ENCODE results near the gene CD247.

CD247 gene

GRCh38 chr1:167511374-167511986 lies 6.8 kb downstream of the CD247 start:
- TF ChIP-seq GLIS3 (CRISPR knock-in tag; IDR thresholded peaks at IDR 0.05) (no peak), ESRRG (CRISPR knock-in tag; IDR thresholded peaks at IDR 0.05) (no peak), RARB (CRISPR knock-in tag; IDR thresholded peaks at IDR 0.05) (no peak), ZNF70 (CRISPR knock-in tag; IDR thresholded peaks at IDR 0.05) (no peak)
- ATAC-seq: no peak

GRCh38 chr1:167510881-167511280 lies 7.4 kb downstream of the CD247 start:
- TF ChIP-seq PPARA (CRISPR knock-in tag; IDR thresholded peaks at IDR 0.05; ENCODE audit: borderline replicate concordance) (no peak), OSR1 (CRISPR knock-in tag; IDR thresholded peaks at IDR 0.05) (no peak), TCF4 (CRISPR knock-in tag; IDR thresholded peaks at IDR 0.05; ENCODE audit: borderline replicate concordance) (no peak), BACH2 (CRISPR knock-in tag; IDR thresholded peaks at IDR 0.05; ENCODE audit: borderline replicate concordance) (no peak), ZC3H10 (CRISPR knock-in tag; IDR thresholded peaks at IDR 0.05) (no peak), SNAI2 (CRISPR knock-in tag; IDR thresholded peaks at IDR 0.05) (no peak), ZNF70 (CRISPR knock-in tag; IDR thresholded peaks at IDR 0.05) (no peak), PATZ1 (CRISPR knock-in tag; IDR thresholded peaks at IDR 0.05; ENCODE audit: borderline replicate concordance) (no peak), CSRNP3 (CRISPR knock-in tag; IDR thresholded peaks at IDR 0.05) (no peak), ZFP30 (CRISPR knock-in tag; IDR thresholded peaks at IDR 0.05) (no peak), ZFP3 (CRISPR knock-in tag; IDR thresholded peaks at IDR 0.05) (no peak), GLIS3 (CRISPR knock-in tag; IDR thresholded peaks at IDR 0.05) (no peak), CSDC2 (CRISPR knock-in tag; IDR thresholded peaks at IDR 0.05) (no peak)
- TF ChIP-seq, protein P1, sequence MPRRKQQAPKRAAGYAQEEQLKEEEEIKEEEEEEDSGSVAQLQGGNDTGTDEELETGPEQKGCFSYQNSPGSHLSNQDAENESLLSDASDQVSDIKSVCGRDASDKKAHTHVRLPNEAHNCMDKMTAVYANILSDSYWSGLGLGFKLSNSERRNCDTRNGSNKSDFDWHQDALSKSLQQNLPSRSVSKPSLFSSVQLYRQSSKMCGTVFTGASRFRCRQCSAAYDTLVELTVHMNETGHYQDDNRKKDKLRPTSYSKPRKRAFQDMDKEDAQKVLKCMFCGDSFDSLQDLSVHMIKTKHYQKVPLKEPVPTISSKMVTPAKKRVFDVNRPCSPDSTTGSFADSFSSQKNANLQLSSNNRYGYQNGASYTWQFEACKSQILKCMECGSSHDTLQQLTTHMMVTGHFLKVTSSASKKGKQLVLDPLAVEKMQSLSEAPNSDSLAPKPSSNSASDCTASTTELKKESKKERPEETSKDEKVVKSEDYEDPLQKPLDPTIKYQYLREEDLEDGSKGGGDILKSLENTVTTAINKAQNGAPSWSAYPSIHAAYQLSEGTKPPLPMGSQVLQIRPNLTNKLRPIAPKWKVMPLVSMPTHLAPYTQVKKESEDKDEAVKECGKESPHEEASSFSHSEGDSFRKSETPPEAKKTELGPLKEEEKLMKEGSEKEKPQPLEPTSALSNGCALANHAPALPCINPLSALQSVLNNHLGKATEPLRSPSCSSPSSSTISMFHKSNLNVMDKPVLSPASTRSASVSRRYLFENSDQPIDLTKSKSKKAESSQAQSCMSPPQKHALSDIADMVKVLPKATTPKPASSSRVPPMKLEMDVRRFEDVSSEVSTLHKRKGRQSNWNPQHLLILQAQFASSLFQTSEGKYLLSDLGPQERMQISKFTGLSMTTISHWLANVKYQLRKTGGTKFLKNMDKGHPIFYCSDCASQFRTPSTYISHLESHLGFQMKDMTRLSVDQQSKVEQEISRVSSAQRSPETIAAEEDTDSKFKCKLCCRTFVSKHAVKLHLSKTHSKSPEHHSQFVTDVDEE (CRISPR knock-in tag; IDR thresholded peaks at IDR 0.05): no peak
- ATAC-seq: no peak

DNA sequence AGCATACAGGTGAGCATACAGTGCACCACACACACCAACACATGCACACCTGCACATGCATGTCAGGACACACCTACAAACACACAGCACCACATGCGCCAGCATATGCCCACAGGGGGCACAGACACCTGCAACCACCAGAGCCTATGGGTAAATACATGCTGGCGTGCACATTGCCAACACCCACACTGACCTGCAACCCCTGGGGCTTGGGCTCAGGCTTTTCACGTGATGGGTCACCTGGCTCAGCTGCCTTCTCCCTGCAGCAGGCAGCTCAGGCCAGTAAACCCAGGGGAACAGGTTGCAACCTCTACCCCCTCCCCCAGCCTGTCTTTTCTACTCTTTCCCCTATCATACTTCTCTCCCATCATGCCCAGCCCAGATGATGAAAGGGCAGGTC lies 8.1 kb downstream of the CD247 start:
- ATAC-seq: no peak
- no peak for TF ChIP-seq ZFP3 (CRISPR knock-in tag; IDR thresholded peaks at IDR 0.05)
- no peak for TF ChIP-seq ZC3H10 (CRISPR knock-in tag; IDR thresholded peaks at IDR 0.05)
- TF ChIP-seq, protein P1 (CRISPR knock-in tag; IDR thresholded peaks at IDR 0.05): no peak
- TF ChIP-seq ZFP30 (CRISPR knock-in tag; IDR thresholded peaks at IDR 0.05): no peak
- no peak for TF ChIP-seq RARB (CRISPR knock-in tag; IDR thresholded peaks at IDR 0.05)
- TF ChIP-seq ZNF565 (CRISPR knock-in tag; conservative IDR thresholded peaks at IDR 0.05; ENCODE audit: low read depth): no peak
- TF ChIP-seq, protein P2, sequence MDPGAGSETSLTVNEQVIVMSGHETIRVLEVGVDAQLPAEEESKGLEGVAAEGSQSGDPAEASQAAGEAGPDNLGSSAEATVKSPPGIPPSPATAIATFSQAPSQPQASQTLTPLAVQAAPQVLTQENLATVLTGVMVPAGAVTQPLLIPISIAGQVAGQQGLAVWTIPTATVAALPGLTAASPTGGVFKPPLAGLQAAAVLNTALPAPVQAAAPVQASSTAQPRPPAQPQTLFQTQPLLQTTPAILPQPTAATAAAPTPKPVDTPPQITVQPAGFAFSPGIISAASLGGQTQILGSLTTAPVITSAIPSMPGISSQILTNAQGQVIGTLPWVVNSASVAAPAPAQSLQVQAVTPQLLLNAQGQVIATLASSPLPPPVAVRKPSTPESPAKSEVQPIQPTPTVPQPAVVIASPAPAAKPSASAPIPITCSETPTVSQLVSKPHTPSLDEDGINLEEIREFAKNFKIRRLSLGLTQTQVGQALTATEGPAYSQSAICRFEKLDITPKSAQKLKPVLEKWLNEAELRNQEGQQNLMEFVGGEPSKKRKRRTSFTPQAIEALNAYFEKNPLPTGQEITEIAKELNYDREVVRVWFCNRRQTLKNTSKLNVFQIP (CRISPR knock-in tag; IDR thresholded peaks at IDR 0.05; ENCODE audit: borderline replicate concordance, low read depth): no peak
- no peak for TF ChIP-seq BACH2 (CRISPR knock-in tag; IDR thresholded peaks at IDR 0.05; ENCODE audit: borderline replicate concordance)
- TF ChIP-seq TOX (CRISPR knock-in tag; IDR thresholded peaks at IDR 0.05; ENCODE audit: borderline replicate concordance): no peak
- TF ChIP-seq TCF4 (CRISPR knock-in tag; IDR thresholded peaks at IDR 0.05; ENCODE audit: borderline replicate concordance): no peak
